Limb (tissue), 2 donors: ENCODE measurements around the gene PPIF.
A peak's percentile ranks its signal among the peaks of the same experiment; 100 is the strongest.

Experiments
- DNase-seq, 2 donors: peaks; one replicate each; pipeline ENCODE4 v3.0.0-alpha.2; 2016; ENCODE audit errors: extremely low spot score in 2 of 2

PPIF gene

DNA sequence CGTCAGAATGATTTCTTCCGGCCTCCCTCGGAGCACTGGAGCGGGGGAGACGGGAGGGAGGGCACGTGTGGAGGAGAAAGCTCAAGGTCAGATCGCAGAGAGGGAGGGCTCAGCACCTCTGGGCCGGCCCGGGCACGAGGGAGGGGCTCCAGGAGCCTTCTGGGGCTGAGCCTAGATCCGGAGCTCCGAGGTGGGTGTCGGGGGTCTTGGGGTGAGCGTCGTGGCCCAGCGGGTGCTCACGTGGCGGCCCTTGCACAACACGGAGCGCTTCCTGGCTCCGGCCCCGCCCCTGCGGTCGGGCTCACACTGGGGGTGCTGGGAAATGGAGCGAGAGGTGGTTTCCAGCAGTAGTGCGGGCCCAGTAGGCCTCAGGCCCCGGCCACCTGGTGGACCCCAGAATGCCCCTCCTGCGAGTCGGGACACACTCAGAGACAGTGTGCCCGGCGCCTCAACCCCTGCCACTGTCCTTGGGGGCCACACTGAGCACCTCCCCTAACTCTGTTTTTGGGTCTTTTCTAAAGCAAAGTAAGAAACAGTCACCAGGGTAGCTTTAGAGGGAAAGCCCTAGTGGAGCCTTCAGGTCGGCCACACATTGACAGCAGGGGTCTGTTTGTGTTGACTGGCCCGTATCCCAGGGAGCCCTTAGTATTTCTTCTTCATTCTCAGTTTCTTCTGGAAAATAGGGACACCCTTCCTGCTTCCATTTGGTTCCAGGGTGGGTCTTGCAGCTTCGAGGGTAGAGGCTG, 798 bp downstream of the PPIF start:
- DNase-seq = peak in 1 of 2 donors; percentile 70

- no peak for DNase-seq
These were observed 1.3 kb downstream of the PPIF start for GRCh38 chr10:79348640-79348988.

DNA sequence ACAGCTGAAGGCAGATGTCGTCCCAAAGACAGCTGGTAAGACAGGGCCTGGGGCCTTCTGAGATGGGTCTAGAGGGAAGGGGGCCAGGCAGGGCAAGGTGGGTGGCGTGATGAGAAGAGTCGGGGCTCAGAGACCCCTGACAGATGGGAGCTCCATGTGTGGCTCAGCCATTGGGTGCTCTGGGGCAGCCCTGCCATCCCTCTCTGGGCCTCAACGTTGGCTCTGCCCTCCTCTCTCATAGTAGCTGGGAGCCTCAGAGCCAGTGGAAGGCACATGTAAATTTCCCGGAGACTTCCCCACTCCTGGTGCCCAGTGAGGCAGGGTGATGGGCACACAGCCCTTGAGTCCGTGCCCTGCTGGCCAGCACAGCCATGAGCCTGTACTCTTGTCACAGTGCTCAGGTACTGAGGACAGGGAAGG, 1.8 kb downstream of the PPIF start:
- DNase-seq = no peak

- DNase-seq = no peak
These were observed 2.6 kb downstream of the PPIF start for GRCh38 chr10:79349766-79350406.

DNA sequence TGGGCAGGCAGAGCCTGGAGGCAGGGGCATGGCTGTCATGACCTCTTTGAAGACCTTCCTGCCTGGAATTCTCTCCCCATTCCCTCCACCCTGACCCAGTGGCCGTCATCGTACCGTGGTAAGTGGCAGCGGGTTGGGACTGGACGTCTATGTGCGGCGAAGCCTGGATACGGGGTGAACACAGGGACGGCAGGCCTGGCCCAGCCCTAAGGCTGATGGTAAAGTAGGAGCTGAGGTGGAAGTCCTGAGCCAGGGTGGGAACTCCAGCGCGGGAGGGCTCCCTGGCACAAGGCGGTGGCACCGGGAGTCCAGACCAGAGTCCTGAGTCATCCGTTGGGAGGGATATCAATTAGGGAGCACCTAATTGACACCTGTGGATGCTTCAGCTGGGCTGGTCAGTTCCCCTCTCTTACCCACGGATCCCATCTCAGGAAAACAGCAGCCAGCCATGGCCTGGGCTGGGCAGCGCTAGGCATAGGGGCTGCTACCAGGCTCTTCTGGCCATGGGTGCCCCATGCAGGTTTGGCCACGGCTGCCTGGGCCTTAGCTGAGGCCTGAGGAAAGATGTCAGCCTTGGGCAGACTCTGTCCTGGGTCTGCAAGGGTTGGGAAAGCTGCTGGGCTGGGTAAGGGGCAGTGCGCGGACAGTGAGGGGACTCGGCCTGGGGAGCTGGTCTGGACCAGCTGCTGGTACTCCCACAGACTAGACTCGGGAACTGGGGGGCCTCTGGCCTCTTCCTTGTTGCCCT, 3.3 kb downstream of the PPIF start:
- DNase-seq = no peak

DNA sequence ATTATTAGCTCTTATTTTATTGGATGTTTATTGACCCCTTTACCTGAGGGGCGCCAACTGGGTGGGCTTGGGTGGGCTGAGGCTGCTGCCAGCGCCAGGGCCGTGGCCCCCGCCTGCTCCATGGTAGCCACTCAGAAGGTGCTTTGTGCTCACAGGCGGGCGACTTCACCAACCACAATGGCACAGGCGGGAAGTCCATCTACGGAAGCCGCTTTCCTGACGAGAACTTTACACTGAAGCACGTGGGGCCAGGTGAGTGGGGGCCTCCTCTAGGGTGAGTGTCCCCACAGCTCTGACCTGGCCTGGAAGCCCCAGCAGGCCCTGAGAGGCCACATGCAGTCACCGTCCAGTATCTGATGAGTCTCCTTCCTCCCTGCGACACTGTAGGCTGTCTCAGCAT, 4.1 kb downstream of the PPIF start:
- DNase-seq = no peak

DNA sequence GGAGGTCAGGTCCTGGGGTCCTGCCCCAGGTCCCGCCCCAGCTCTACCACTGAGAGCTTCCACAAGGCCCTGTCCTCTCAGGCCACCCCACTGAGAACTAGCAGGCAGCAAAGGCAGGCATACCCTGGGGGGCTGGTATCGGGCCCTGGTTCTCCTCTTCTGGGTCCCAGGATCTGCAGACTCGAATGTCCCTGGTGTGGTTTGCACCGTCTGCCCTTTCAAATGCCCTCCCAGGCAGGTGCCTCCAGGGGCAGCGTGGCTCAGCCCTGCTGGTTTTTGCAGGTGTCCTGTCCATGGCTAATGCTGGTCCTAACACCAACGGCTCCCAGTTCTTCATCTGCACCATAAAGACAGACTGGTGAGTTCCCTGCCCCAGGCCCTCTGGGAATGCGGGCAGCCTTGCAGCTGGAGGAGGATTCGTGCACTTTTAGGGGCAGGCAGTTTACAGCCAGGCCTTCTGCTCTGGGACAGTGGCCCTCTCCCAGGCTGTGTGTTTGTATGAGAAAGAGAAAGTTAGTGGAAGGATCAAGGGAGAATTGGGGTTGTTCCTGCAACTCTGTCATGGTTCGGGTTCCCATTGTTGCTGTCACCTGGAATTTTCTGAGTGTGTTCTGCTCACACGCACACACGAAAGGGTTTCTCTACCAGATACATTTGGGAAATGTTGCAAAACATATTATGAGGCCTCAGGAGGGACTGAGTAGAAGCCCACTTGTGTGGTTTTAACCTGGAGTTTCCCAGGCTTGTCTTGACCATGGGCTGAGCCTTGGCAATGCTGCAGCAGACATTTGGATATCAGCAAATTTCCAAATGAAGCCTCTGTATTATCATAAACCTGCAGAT, 5.0 kb downstream of the PPIF start:
- no peak for DNase-seq

GRCh38 chr10:79353000-79353406, 5.7 kb downstream of the PPIF start:
- DNase-seq = no peak

- DNase-seq = no peak
These were observed 6.5 kb downstream of the PPIF start for GRCh38 chr10:79353726-79354125.

GRCh38 chr10:79354141-79354540, 6.9 kb downstream of the PPIF start:
- DNase-seq = no peak

GRCh38 chr10:79354615-79355014, 7.3 kb downstream of the PPIF start:
- no peak for DNase-seq

DNA sequence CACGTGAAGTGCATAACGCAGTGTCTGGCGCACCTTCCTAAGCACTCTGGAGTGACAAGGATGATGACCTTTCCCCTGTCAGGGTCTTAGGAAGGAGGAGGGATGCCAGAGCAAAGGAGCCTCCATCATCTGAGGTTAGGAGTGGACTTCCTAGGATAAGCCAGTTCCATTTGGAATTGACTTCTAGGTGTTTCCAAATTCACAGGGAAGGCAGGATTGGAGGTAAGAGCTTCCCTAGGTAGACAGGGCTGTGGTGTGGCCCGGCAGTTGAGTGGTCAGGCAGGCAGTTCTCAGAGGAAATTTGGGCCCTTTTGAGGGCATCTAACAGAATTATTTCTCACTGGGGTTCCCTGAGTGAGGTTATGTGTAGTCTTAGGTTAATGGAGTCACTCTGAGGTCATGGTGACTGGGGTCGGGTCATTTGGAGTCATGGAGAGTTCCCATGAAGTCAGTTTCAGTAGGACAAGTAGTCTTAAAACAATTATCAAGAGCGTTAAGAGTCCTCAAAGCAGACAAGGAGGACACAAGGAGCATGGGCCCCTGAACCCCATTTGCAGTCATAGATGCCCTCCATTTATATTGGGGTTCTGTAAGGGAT, 8.2 kb downstream of the PPIF start:
- no peak for DNase-seq

DNA sequence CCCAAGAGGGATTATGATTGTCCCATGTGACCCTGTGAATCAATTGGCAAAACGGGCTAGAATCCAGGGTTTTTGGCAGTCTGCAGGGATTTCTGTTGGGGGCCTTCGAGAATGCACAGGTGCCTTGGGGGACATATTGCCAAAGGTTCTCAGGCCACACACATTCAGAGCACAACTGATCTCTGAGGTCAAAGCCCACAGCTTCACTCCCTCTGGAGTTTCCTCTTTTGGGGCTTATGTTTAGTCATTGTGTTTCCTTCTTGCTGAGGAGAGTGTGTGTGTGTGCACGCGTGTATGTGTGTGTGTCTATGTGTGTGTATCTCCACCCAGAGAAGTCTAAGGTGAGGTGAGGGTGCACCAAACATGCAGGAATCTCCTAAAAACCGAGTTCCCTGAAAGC, 8.8 kb downstream of the PPIF start:
- DNase-seq = no peak

- no peak for DNase-seq
These were observed 9.9 kb downstream of the PPIF start for GRCh38 chr10:79357180-79357579.

- DNase-seq = no peak
These were observed 11.5 kb downstream of the PPIF start for GRCh38 chr10:79358811-79359210.

GRCh38 chr10:79359816-79360498, 12.7 kb downstream of the PPIF start:
- no peak for DNase-seq

GRCh38 chr10:79360499-79361342, 13.5 kb downstream of the PPIF start:
- no peak for DNase-seq

- no peak for DNase-seq
These were observed 14.6 kb downstream of the PPIF start for GRCh38 chr10:79361726-79362397.
